Measurements from ENCODE around the gene WNT1.
A peak's percentile ranks its signal among the peaks of the same experiment; 100 is the strongest.

WNT1 gene

GRCh38 chr12:48978741-48979601 lies 849 bp downstream of the WNT1 start:
- Histone ChIP-seq H3K4me1 (ENCODE audit: low read depth, poor library complexity, severe bottlenecking) (peaks cover 27% of the 10 kb centered on the region), H3K4me2 (peak overlapping the region; percentile 51), H3K36me3 (ENCODE audit: insufficient read depth) (no peaks in the 10 kb centered on the region), H3K9ac (no peak overlapping the region), H2AFZ (ENCODE audit: low read depth) (peak overlapping the region; percentile 87), H3K27ac (no peak overlapping the region), H3K27me3 (ENCODE audit: insufficient read depth, low read depth) (peaks cover 48% of the 10 kb centered on the region), H3K79me2 (ENCODE audit: insufficient read depth, low read depth) (no peaks in the 10 kb centered on the region), H3K4me3 (IDR thresholded peaks at IDR 0.05; ENCODE audit: insufficient read depth, low read depth, low read length) (no peak overlapping the region), H4K20me1 (ENCODE audit: insufficient read depth) (no peaks in the 10 kb centered on the region)
- no peak for TF ChIP-seq CTCF (conservative IDR thresholded peaks at IDR 0.05; ENCODE audit: low read depth, low read length)

GRCh38 chr12:48979602-48980388 lies 1.7 kb downstream of the WNT1 start:
- peaks cover 55% of the 10 kb centered on the region for H3K27me3 ChIP-seq (ENCODE audit: insufficient read depth, low read depth)
- H3K27ac ChIP-seq: no peak overlapping the region
- H2AFZ ChIP-seq (ENCODE audit: low read depth): peak overlapping the region; percentile 87
- H3K4me3 ChIP-seq (IDR thresholded peaks at IDR 0.05; ENCODE audit: insufficient read depth, low read depth, low read length): no peak overlapping the region
- no peaks in the 10 kb centered on the region for H4K20me1 ChIP-seq (ENCODE audit: insufficient read depth)
- no peaks in the 10 kb centered on the region for H3K36me3 ChIP-seq (ENCODE audit: insufficient read depth)
- H3K4me2 ChIP-seq: peak overlapping the region; percentile 51
- no peak overlapping the region for H3K9ac ChIP-seq
- peaks cover 27% of the 10 kb centered on the region for H3K4me1 ChIP-seq (ENCODE audit: low read depth, poor library complexity, severe bottlenecking)
- no peaks in the 10 kb centered on the region for H3K79me2 ChIP-seq (ENCODE audit: insufficient read depth, low read depth)
- TF ChIP-seq CTCF (conservative IDR thresholded peaks at IDR 0.05; ENCODE audit: low read depth, low read length): no peak

GRCh38 chr12:48980389-48980952 lies 2.3 kb downstream of the WNT1 start:
- TF ChIP-seq CTCF (conservative IDR thresholded peaks at IDR 0.05; ENCODE audit: low read depth, low read length): no peak
- Histone ChIP-seq H3K27ac (no peak overlapping the region), H3K4me1 (ENCODE audit: low read depth, poor library complexity, severe bottlenecking) (peaks cover 27% of the 10 kb centered on the region), H3K4me3 (IDR thresholded peaks at IDR 0.05; ENCODE audit: insufficient read depth, low read depth, low read length) (no peak overlapping the region), H3K36me3 (ENCODE audit: insufficient read depth) (no peaks in the 10 kb centered on the region), H2AFZ (ENCODE audit: low read depth) (peak overlapping the region; percentile 87; the same call in 1 of the 2 replicates), H3K27me3 (ENCODE audit: insufficient read depth, low read depth) (peaks cover 55% of the 10 kb centered on the region), H3K9ac (no peak overlapping the region), H4K20me1 (ENCODE audit: insufficient read depth) (no peaks in the 10 kb centered on the region), H3K79me2 (ENCODE audit: insufficient read depth, low read depth) (no peaks in the 10 kb centered on the region), H3K4me2 (peak overlapping the region; percentile 51; the same call in 1 of the 2 replicates)

- Histone ChIP-seq H3K9ac (no peak overlapping the region), H3K27me3 (ENCODE audit: insufficient read depth, low read depth) (peaks cover 55% of the 10 kb centered on the region)
Observed at GRCh38 chr12:48980953-48981756, 3.0 kb downstream of the WNT1 start.

More at GRCh38 chr12:48980953-48981756, 3.0 kb downstream of the WNT1 start:
- Histone ChIP-seq H3K4me3 (IDR thresholded peaks at IDR 0.05; ENCODE audit: insufficient read depth, low read depth, low read length) (no peak overlapping the region), H3K27ac (no peak overlapping the region), H4K20me1 (ENCODE audit: insufficient read depth) (no peaks in the 10 kb centered on the region), H3K36me3 (ENCODE audit: insufficient read depth) (no peaks in the 10 kb centered on the region), H3K79me2 (ENCODE audit: insufficient read depth, low read depth) (no peaks in the 10 kb centered on the region), H3K4me2 (no peak overlapping the region), H3K4me1 (ENCODE audit: low read depth, poor library complexity, severe bottlenecking) (peaks cover 27% of the 10 kb centered on the region), H2AFZ (ENCODE audit: low read depth) (no peak overlapping the region)
- TF ChIP-seq CTCF (conservative IDR thresholded peaks at IDR 0.05; ENCODE audit: low read depth, low read length): no peak
